ENCODE results near the gene GEMIN2.
A peak's percentile ranks its signal among the peaks of the same experiment; 100 is the strongest.
"Not testable (repeated sequence)": the region's sequence is repeated elsewhere in the genome, so short reads cannot be mapped to it uniquely, and the experiment has no call there.

Gene GEMIN2

GRCh38 chr14:39109893-39110715 lies 4.0 kb upstream of the GEMIN2 start:
- DNase-seq (ENCODE audit: low read depth in 2 of 2): no peak

- no peak for DNase-seq (ENCODE audit: low read depth in 2 of 2)
These were observed 444 bp upstream of the GEMIN2 start for GRCh38 chr14:39113685-39114072.

DNA sequence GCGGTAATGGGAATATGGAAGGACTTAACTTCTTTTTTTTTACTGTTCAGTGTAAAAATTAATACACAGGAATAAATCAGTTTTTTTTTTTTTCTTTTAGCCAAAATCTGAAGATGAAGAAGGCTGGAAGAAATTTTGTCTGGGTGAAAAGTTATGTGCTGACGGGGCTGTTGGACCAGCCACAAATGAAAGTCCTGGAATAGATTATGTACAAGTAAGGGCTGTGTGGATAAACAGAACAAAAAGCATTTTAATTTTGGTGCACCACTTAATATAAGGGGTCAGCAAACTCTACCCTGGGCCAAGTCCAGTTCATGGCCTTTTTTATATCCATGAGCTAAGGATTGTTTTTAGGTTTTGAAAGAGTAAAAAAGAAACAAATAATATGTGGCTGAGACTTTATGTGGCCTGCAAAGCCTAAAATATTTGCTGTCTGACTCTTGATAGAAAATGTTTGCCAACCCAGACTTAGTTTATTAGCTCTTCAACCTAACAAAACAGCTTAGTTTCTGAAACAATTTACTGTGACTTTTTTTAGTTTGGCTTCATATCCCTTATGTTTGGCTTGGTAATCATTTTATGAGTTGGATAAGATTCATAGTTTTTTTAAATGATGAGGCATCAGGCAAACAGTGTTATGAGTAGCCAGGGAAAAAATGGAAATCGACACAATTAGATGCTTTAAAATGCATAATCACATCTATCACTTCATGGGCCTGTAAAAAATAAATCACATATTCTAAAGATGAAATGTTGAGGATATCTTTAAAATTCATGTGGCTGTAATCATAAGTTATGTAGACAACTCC lies 8.4 kb downstream of the GEMIN2 start:
- no peak for DNase-seq (ENCODE audit: low read depth in 2 of 2)

GRCh38 chr14:39137835-39138234 lies 23.7 kb downstream of the GEMIN2 start:
- not testable (repeated sequence) for DNase-seq (ENCODE audit: low read depth in 2 of 2)

GRCh38 chr14:39138440-39138839 lies 24.3 kb downstream of the GEMIN2 start:
- no peak for DNase-seq (ENCODE audit: low read depth in 2 of 2)

- no peak for DNase-seq (ENCODE audit: low read depth in 2 of 2)
These were observed 26.0 kb downstream of the GEMIN2 start for GRCh38 chr14:39140170-39140569.

GRCh38 chr14:39141623-39142022 lies 27.5 kb downstream of the GEMIN2 start:
- DNase-seq (ENCODE audit: low read depth in 2 of 2): not testable (repeated sequence)

- DNase-seq (ENCODE audit: low read depth in 2 of 2): not testable (repeated sequence)
These were observed 29.1 kb downstream of the GEMIN2 start for GRCh38 chr14:39143226-39143625.

DNA sequence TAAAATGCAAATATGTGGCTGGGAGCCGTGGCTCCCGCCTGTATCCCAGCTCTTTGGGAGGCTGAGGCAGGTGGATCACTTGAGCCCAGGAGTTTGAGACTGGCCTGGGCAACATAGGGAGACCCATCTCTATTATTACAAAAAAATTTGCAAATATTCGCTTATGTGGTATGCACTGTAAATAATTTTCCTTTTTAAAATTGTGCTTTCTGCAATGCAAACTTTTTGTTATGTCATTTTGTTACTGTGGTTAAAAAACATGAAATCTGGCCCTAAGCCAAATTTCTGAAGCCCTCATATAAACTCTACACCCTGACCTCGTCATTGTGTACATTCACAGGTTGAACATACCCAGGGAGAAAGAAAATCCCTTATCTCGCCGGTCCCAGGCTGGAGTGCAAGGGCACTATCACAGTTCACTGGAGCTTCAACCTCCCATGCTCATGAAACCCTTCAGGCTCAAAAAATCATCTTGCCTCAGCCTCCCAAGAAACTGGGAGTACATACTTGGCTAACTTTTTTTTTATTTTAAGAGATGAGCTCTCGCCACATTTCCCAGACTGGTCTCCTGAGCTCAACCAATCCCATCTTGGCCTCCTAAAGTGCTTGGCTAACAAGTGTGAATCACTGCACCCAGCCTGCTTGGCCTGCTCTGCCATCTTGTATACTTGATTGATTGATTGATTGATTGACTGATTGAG lies 31.3 kb downstream of the GEMIN2 start:
- DNase-seq (ENCODE audit: low read depth in 2 of 2): no peak

DNA sequence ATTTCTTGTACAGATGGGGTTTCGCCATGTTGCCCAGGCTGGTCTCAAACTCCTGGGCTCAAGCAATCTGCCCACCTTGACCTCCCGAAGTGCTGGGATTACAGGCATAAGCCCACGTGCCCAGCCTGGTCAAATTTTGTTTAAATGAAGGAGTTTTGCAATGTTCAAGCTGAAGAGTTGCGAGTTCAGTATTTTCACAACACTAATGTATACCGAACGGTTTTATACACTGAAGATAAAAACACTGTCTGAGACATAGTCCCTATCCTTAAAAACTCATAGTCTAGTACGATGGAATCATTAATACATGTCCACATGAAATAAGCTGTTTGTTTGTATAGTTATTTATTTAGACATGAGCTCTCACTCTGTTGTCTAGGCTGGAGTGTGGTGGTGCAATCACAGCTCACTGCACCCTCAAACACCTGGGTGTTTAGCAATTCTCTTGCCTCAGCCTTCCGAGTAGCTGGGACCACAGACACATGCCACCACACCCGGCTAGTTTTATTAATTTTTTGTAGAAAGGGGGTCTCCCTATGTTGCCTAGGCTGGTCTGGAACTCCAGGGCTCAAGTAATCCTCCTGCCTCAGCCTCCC lies 40.6 kb downstream of the GEMIN2 start:
- no peak for DNase-seq (ENCODE audit: low read depth in 2 of 2)

GRCh38 chr14:39157491-39157890 lies 43.4 kb downstream of the GEMIN2 start:
- DNase-seq (ENCODE audit: low read depth in 2 of 2): no peak

DNA sequence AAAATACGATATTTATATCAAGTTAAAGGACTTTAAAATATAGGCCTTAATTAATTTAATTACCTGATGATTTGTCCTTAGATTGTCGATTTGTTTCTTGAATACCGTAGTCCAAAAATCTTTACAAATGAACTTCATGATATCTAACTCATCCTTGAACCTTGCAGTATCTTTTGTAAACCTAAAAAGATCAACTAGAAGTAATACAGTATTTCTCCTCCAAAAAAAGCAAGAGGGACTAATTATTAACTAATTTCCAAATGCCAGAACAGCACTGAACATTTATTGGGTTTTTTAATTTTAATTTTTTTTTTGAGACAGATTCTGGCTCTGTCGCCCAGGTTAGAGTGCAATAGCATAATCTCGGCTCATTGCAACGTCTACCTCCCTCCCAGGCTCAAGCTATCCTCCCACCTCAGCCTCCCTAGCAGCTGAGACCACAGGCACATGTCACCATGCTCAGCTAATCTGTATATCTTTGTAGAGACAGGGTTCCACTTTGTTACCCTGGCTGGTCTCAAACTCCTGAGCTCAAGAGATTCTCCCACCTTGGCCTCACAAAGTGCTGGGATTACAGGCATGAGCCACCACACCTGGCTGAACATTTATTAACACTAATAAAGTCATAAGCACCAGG lies 44.2 kb downstream of the GEMIN2 start:
- DNase-seq (ENCODE audit: low read depth in 2 of 2): no peak

- DNase-seq (ENCODE audit: low read depth in 2 of 2): no peak
These were observed 46.4 kb downstream of the GEMIN2 start for GRCh38 chr14:39160494-39160893.

GRCh38 chr14:39167797-39168320 lies 53.7 kb downstream of the GEMIN2 start:
- DNase-seq (ENCODE audit: low read depth in 2 of 2): not testable (repeated sequence)

- DNase-seq (ENCODE audit: low read depth in 2 of 2): no peak
These were observed 54.5 kb downstream of the GEMIN2 start for GRCh38 chr14:39168591-39168990.

DNA sequence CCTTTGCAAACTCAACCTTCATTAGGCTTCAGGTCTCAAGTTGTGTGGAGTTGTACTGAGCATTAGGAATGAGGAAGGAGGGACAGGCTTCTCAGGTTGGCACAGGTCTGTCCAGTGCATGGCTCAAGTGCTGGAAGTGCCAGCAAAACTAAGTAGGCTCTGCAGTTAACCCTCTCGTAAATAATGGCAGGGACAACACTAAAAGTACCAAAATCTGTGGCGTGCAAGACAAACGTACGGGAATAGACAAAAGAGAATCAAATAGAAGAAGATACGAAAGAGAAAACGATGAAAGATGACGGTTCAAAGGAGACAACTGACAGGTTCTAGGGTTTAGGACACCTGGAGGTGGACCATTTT lies 55.4 kb downstream of the GEMIN2 start:
- DNase-seq (ENCODE audit: low read depth in 2 of 2): no peak

DNA sequence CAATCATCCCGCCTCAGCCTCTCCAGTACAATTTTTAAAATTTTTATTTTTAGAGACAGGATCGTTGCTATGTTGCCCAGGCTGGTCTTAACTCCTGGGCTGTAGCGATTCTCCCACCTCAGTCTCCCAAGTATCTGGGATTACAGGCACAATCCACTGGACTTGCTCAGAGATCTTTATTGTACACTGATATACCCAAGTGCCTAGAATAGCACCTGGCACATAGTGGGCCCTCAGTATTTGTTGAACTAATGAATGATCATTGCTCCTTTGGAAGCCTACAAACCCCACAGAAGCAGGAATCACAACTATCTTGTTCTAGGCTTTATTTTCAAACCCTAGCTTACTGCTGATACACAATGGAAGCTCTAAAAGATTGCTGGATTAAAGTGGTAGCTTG lies 59.1 kb downstream of the GEMIN2 start:
- no peak for DNase-seq (ENCODE audit: low read depth in 2 of 2)

GRCh38 chr14:39174560-39175444 lies 60.7 kb downstream of the GEMIN2 start, which contains the start of gene PNN:
Gene PNN (plus strand): TSS chr14:39175254. CDS start chr14:39175280, 26 bp downstream.
- DNase-seq (ENCODE audit: low read depth in 2 of 2): peak; percentile 94 to 96

DNA sequence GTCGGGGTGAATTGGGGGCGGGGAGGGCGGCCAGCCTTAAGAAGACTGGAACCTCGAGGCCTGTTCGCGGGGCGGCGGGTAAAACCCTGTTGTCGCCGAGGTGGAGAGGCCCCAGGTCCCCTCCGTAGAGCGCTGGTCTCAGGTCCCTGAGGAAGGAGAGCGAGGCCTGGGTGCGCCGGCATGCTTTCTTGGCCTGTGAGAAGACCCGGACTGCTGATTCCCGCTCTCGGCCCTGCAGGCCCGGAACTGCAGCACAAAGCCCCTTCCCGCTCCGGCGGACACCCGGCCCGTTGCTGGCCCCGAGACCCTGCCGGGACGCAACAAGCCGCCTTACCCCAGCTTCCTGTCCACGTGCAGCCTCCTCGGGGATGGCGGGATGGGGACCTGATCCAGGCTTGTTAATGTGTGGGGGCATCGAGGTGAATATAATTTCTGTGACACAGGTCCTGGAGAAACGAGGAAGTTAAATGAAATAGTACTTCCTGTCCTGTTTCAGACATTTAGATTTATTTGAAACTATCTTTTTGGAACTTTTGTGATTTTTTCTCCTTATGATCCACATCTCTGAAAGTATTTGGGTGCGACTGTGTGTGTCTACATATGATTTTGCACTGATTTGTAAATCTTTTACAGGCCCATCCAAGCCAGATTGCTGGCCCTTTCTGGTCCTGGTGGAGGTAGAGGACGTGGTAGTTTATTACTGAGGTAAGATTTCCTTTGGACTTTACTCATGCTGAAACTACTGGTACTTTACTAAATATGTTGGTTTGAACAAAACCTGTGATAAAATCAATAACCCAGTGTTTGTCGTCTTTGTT lies 61.5 kb downstream of the GEMIN2 start:
- peak in 1 of 2 donors; percentile 21 for DNase-seq (ENCODE audit: low read depth in 2 of 2)
